Amniotic stem cell (primary cell): ENCODE measurements around the gene TRIM51G.
"Not testable (repeated sequence)": the region's sequence is repeated elsewhere in the genome, so short reads cannot be mapped to it uniquely, and the experiment has no call there.

Source experiments
- DNase-seq: peaks from one replicate; lab custom pipeline; 2025; lab: John Stamatoyannopoulos, UW

Gene TRIM51G, protein sequence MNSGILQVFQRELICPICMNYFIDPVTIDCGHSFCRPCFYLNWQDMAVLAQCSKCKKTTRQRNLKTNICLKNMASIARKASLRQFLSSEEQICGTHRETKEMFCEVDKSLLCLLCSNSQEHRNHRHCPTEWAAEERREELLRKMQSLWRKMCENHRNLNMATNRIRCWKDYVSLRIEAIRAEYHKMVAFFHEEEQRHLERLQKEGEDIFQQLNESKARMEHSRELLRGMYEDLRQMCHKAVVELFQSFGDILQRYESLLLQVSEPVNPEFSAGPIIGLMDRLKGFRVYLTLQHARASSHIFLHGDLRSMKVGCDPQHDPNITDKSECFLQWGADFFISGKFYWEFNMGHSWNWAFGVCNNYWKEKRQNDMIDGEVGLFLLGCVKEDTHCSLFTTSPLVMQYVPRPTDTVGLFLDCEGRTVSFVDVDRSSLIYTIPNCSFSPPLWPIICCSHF

DNA sequence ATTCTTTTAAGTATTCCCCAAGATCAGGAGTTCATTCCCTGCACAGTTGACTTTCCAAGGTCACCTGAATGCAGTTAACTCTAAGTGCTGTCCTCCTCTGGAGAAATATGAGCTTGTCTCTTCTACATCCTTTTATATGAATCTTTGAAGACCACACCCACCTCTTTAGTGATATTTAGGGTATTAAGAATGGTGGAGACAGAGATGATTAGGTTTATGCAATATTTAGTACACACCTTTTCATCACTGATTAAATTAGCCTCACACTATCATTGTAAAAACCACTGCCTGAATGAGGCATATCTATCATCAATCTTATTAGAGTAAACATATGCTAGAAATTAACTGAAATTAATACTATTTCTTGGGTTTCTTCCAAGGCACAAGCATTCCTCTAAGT, at the start of gene TRIM51G:
TSS of gene TRIM51G (minus strand) at position 101 of the 400 bp plus-strand sequence. CDS start 2,190 bp downstream, outside the sequence.
- not testable (repeated sequence) for DNase-seq

DNA sequence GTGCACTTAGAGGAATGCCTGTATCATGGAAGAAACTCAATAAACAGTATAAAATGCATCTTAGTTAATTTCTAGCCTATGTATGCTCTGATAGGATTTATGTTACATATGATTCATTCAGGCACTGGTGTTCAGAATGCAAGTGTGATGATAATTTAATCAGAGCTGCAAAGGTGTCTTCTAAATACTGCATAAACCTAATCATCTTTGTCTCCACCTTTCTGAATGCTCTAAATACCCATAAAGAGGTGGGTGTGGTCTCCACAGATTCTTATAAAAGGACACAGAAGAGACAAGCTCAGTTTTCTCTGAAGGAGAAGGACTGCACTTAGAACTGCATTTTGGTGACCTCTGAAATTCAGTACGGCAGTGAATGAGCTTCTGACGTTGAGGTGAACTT, 44.8 kb upstream of the TRIM51G start, which contains the start of gene TRIM49B:
TSS of gene TRIM49B (plus strand) at position 301 of the 400 bp plus-strand sequence. CDS start 2,777 bp downstream, outside the sequence.
- DNase-seq = not testable (repeated sequence)

DNA sequence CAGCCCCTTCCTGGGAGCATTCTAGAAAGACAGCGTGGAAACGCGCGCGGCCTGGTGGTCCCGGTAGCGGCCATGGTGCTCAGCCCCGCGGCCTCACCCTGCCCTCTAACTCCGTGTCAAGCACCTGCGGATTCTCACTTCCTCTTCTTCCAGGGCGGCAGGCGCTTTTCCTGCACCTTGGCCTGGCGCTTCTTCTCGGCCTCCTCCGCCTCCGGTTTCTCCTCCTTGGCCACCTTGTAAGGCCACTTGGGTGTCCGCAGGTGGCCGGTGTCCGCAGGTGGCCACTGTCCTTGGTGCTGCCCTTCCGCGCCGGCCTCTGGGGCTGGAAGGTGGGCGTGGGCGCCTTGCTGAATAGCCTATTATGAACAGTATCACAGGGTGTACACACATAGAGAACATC, 15.1 kb downstream of the TRIM51G start:
- DNase-seq = not testable (repeated sequence)

DNA sequence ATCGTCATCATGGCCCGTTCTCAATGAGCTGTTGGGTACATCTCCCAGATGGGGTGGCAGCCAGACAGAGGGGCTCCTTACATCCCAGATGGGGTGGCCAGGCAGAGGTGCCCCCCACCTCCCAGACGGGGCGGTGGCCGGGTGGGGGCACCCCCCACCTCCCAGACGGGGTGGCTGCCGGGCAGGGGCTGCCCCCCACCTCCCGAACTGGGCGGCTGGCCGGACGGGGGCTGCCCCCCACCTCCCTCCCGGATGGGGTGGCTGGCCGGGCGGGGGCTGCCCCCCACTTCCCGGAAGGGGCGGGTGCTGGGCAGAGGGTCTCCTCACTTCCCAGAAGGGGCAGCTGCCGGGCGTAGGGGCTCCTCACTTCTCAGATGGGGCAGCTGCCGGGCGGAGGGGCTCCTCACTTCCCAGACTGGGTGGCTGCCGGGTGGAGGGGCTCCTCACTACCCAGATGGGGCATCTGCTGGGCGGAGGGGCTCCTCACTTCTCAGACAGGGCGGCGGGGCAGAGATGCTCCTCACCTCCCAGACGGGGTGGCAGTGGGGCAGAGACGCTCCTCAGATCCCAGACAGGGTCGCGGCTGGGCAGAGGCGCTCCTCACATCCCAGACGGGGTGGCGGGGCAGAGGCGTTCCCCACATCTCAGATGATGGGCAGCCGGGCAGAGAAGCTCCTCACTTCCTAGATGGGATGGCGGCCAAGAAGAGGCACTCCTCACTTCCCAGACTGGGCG, 28.2 kb downstream of the TRIM51G start:
- DNase-seq = not testable (repeated sequence)

DNA sequence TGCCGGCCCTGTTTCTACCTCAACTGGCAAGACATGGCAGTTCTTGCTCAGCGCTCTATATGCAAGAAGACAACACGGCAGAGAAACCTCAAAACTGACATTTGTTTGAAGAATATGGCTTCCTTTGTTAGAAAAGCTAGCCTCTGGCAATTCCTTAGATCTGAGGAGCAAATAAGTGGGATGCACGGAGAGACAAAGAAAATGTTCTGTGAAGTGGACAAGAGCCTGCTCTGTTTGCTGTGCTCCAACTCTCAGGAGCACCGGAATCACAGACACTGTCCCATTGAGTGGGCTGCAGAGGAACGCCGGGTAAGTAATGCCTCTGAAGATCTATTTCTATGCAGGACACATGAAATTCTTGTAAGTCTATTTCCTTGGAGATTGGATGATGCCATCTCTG, 37.9 kb downstream of the TRIM51G start:
- DNase-seq = not testable (repeated sequence)
